Ovary (tissue), 3 donors: ENCODE data around the gene CDADC1.

Experiments used
- CTCF ChIP-seq, 3 donors: fragments of 450-650 bp in 2 of 3; fragments of 200-600 bp in 1 of 3; IDR thresholded peaks; one replicate each; pipeline versions ENCODE4 v1.5.1 to v1.8.0; 2016 to 2022; ENCODE audit warnings: antibody characterized with exemption in 3 of 3, mild to moderate bottlenecking in 1 of 3
- EP300 ChIP-seq: sonication (generic); formaldehyde crosslinking; IDR thresholded peaks from one replicate; pipeline ENCODE4 v1.6.1; 2017; ENCODE audit warnings: antibody characterized with exemption
- POLR2A ChIP-seq: fragments of 450-650 bp; IDR thresholded peaks from one replicate; pipeline ENCODE4 v1.6.1; 2017; ENCODE audit warnings: antibody characterized with exemption, mild to moderate bottlenecking, moderate library complexity
- donor health status: DM: no; HTN: no; CAD: no.

GRCh38 chr13:49279885-49280284 lies 32.2 kb downstream of the CDADC1 start:
- TF ChIP-seq CTCF (IDR thresholded peaks at IDR 0.05) (no peak), POLR2A (no peak), EP300 (no peak)
